Measurements from ENCODE around the gene ITGB1. TPM values are rescaled to one million over a fixed set of nuclear protein-coding genes. Genes with fewer than 3 reads are reported as not detected.

Gene ITGB1
- total and polyA plus RNA-seq, 2 experiments from 2014 or later, result 317 to 439 TPM

DNA sequence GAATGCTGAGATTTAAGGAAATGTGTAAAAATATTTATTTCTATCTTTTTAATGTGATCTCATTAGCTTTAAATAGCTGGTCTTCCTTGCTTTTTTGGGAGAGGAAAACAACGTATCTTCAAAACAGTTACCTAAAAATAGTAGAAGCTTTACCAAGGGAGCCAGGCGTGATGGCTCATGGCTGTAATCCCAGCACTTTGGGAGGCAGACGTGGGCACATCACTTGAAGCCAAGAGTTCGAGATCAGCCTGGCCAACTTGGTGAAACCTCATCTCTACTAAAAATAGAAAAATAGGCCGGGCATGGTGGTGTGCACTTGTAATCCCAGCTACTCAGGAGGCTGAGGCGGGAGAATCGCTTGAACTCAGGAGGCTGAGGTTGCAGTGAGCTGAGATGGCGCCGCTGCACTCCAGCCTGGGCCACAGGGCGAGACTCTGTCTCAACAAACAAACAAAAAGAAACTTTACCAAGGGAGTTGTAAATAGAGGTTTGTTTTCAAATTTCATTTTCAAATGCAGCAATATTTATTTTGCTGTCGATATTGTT lies 48.4 kb upstream of the ITGB1 start:
- H3F3A ChIP-seq (replicated peaks; ENCODE audit: low read depth), result no peaks in the 10 kb centered on the region
- 0 out of 2 replicates have a peak overlapping the region, but pooled peaks have one; percentile 73 for H3K4me2 ChIP-seq
- no peak overlapping the region for H3K4me3 ChIP-seq
- Mint-ChIP-seq H3K36me3 (ENCODE audit: low read depth) (no peaks in the 10 kb centered on the region), H3K9me3 (no peaks in the 10 kb centered on the region), H3K27ac (no peak overlapping the region), H3K27me3 (ENCODE audit: insufficient read depth, low read depth, poor library complexity) (peaks cover 5% of the 10 kb centered on the region), H3K4me1 (peaks cover 26% of the 10 kb centered on the region), H3K4me3 (no peak overlapping the region)
- ATAC-seq (no peak), DNase-seq (ENCODE audit: low spot score) (no peak)
- H3K27me3 ChIP-seq (ENCODE audit: insufficient read depth), result no peaks in the 10 kb centered on the region
- peaks cover 21% of the 10 kb centered on the region for H3K4me1 ChIP-seq (ENCODE audit: insufficient read depth)
- H3K27ac ChIP-seq (ENCODE audit: low read depth), result peak overlapping the region; percentile 4; the same call in 1 of the 2 replicates
- no peaks in the 10 kb centered on the region for H3K9me2 ChIP-seq (ENCODE audit: insufficient read depth)
- no peaks in the 10 kb centered on the region for H3K79me2 ChIP-seq (replicated peaks; ENCODE audit: insufficient read depth)
- H3K36me3 ChIP-seq (ENCODE audit: insufficient read depth), result no peaks in the 10 kb centered on the region
- H2AFZ ChIP-seq, result no peak overlapping the region
- no peaks in the 10 kb centered on the region for H4K20me1 ChIP-seq (replicated peaks; ENCODE audit: insufficient read depth)
- TF ChIP-seq JUNB (IDR thresholded peaks at IDR 0.05; ENCODE audit: unreplicated experiment), result no peak
- TF ChIP-seq ETS1 (IDR thresholded peaks at IDR 0.05), result no peak
- TF ChIP-seq EZH2phosphoT487 (IDR thresholded peaks at IDR 0.05; ENCODE audit: unreplicated experiment), result no peak
- TF ChIP-seq, protein P1, sequence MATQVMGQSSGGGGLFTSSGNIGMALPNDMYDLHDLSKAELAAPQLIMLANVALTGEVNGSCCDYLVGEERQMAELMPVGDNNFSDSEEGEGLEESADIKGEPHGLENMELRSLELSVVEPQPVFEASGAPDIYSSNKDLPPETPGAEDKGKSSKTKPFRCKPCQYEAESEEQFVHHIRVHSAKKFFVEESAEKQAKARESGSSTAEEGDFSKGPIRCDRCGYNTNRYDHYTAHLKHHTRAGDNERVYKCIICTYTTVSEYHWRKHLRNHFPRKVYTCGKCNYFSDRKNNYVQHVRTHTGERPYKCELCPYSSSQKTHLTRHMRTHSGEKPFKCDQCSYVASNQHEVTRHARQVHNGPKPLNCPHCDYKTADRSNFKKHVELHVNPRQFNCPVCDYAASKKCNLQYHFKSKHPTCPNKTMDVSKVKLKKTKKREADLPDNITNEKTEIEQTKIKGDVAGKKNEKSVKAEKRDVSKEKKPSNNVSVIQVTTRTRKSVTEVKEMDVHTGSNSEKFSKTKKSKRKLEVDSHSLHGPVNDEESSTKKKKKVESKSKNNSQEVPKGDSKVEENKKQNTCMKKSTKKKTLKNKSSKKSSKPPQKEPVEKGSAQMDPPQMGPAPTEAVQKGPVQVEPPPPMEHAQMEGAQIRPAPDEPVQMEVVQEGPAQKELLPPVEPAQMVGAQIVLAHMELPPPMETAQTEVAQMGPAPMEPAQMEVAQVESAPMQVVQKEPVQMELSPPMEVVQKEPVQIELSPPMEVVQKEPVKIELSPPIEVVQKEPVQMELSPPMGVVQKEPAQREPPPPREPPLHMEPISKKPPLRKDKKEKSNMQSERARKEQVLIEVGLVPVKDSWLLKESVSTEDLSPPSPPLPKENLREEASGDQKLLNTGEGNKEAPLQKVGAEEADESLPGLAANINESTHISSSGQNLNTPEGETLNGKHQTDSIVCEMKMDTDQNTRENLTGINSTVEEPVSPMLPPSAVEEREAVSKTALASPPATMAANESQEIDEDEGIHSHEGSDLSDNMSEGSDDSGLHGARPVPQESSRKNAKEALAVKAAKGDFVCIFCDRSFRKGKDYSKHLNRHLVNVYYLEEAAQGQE (IDR thresholded peaks at IDR 0.05; ENCODE audit: unreplicated experiment), result no peak
- no peak for TF ChIP-seq NANOG (IDR thresholded peaks at IDR 0.05; ENCODE audit: borderline replicate concordance)
- TF ChIP-seq, protein P2, sequence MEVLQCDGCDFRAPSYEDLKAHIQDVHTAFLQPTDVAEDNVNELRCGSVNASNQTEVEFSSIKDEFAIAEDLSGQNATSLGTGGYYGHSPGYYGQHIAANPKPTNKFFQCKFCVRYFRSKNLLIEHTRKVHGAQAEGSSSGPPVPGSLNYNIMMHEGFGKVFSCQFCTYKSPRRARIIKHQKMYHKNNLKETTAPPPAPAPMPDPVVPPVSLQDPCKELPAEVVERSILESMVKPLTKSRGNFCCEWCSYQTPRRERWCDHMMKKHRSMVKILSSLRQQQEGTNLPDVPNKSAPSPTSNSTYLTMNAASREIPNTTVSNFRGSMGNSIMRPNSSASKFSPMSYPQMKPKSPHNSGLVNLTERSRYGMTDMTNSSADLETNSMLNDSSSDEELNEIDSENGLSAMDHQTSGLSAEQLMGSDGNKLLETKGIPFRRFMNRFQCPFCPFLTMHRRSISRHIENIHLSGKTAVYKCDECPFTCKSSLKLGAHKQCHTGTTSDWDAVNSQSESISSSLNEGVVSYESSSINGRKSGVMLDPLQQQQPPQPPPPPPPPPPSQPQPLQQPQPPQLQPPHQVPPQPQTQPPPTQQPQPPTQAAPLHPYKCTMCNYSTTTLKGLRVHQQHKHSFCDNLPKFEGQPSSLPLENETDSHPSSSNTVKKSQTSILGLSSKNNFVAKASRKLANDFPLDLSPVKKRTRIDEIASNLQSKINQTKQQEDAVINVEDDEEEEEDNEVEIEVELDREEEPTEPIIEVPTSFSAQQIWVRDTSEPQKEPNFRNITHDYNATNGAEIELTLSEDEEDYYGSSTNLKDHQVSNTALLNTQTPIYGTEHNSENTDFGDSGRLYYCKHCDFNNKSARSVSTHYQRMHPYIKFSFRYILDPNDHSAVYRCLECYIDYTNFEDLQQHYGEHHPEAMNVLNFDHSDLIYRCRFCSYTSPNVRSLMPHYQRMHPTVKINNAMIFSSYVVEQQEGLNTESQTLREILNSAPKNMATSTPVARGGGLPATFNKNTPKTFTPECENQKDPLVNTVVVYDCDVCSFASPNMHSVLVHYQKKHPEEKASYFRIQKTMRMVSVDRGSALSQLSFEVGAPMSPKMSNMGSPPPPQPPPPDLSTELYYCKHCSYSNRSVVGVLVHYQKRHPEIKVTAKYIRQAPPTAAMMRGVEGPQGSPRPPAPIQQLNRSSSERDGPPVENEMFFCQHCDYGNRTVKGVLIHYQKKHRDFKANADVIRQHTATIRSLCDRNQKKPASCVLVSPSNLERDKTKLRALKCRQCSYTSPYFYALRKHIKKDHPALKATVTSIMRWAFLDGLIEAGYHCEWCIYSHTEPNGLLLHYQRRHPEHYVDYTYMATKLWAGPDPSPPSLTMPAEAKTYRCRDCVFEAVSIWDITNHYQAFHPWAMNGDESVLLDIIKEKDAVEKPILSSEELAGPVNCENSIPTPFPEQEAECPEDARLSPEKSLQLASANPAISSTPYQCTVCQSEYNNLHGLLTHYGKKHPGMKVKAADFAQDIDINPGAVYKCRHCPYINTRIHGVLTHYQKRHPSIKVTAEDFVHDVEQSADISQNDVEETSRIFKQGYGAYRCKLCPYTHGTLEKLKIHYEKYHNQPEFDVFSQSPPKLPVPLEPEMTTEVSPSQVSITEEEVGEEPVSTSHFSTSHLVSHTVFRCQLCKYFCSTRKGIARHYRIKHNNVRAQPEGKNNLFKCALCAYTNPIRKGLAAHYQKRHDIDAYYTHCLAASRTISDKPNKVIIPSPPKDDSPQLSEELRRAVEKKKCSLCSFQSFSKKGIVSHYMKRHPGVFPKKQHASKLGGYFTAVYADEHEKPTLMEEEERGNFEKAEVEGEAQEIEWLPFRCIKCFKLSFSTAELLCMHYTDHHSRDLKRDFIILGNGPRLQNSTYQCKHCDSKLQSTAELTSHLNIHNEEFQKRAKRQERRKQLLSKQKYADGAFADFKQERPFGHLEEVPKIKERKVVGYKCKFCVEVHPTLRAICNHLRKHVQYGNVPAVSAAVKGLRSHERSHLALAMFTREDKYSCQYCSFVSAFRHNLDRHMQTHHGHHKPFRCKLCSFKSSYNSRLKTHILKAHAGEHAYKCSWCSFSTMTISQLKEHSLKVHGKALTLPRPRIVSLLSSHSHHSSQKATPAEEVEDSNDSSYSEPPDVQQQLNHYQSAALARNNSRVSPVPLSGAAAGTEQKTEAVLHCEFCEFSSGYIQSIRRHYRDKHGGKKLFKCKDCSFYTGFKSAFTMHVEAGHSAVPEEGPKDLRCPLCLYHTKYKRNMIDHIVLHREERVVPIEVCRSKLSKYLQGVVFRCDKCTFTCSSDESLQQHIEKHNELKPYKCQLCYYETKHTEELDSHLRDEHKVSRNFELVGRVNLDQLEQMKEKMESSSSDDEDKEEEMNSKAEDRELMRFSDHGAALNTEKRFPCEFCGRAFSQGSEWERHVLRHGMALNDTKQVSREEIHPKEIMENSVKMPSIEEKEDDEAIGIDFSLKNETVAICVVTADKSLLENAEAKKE (CRISPR knock-in tag; IDR thresholded peaks at IDR 0.05), result no peak
- TF ChIP-seq STAT1 (IDR thresholded peaks at IDR 0.05; ENCODE audit: unreplicated experiment), result no peak
- TF ChIP-seq ZNF331 (CRISPR knock-in tag; IDR thresholded peaks at IDR 0.05; ENCODE audit: low read depth), result no peak
- TF ChIP-seq CREB1 (CRISPR knock-in tag; IDR thresholded peaks at IDR 0.05; ENCODE audit: low read depth), result no peak
- no peak for TF ChIP-seq ZNF114 (CRISPR knock-in tag; IDR thresholded peaks at IDR 0.05)
- no peak for TF ChIP-seq CTCF (conservative IDR thresholded peaks at IDR 0.05; ENCODE audit: low read depth in 2 of 2)
- TF ChIP-seq EZH2 (IDR thresholded peaks at IDR 0.05; ENCODE audit: low read depth, unreplicated experiment), result no peak
- TF ChIP-seq POLR2AphosphoS5 (IDR thresholded peaks at IDR 0.05; ENCODE audit: low read depth), result no peak
